Measurements from ENCODE around the gene RTF1. TPM values are rescaled to one million over a fixed set of nuclear protein-coding genes. Genes with fewer than 3 reads are reported as not detected.

The RTF1 gene
- total and polyA plus RNA-seq, 2 donors (not counting 3 experiments of a cell fraction or from before 2014, with no cell fraction given): 19.2 to 40.6 TPM

- Histone ChIP-seq H3K4me1 (ENCODE audit: control insufficient read depth, extremely low read depth, insufficient read depth, low read length) (peaks cover 6% of the 10 kb centered on the region), H4K20me1 (replicated peaks; ENCODE audit: control insufficient read depth, extremely low read depth, insufficient read depth, low read length) (no peaks in the 10 kb centered on the region), H3K36me3 (ENCODE audit: control insufficient read depth in 2 of 2, extremely low read depth in 1 of 2, insufficient read depth in 2 of 2, low read length in 2 of 2) (peaks cover 2 to 9% of the 10 kb centered on the region in 2 experiments), H3K27me3 (ENCODE audit: control insufficient read depth in 2 of 2, insufficient read depth in 2 of 2, low read length in 2 of 2) (no peaks in the 10 kb centered on the region), H3K79me2 (ENCODE audit: control insufficient read depth, insufficient read depth, low read length) (no peaks in the 10 kb centered on the region), H3K4me2 (ENCODE audit: insufficient read depth, low read length) (no peak overlapping the region), H3K4me3 (replicated peaks in 1 of 3; ENCODE audit: insufficient read depth in 1 of 3, low read depth in 1 of 3, low read length in 3 of 3) (no peak overlapping the region), H3K9me3 (replicated peaks; ENCODE audit: control insufficient read depth, insufficient read depth, low read length) (no peaks in the 10 kb centered on the region), H2AFZ (ENCODE audit: low read depth, low read length) (no peak overlapping the region), H3K9me1 (replicated peaks; ENCODE audit: control insufficient read depth, extremely low read depth, insufficient read depth, low read length) (no peaks in the 10 kb centered on the region), H3K27ac (ENCODE audit: insufficient read depth, low read depth, low read length) (no peak overlapping the region), H3K9ac (replicated peaks; ENCODE audit: extremely low read depth, insufficient read depth, low read length) (no peak overlapping the region)
- DNase-seq (ENCODE audit: low read depth, low spot score) (no peak), FAIRE-seq (no peak)
- dilution Hi-C loops (cut with MboI; ENCODE audit: extremely low pct_ligation_motif_present, low sequenced_read_pairs): no loop called here
- TF ChIP-seq GATA2 (IDR thresholded peaks at IDR 0.05; ENCODE audit: insufficient read depth, insufficient read length, low read depth, low read length) (no peak), MAX (IDR thresholded peaks at IDR 0.05; ENCODE audit: insufficient read depth, insufficient read length) (no peak), POLR2AphosphoS5 (IDR thresholded peaks at IDR 0.05; ENCODE audit: insufficient read depth, low read depth, low read length) (no peak), JUN (IDR thresholded peaks at IDR 0.05; ENCODE audit: borderline replicate concordance, insufficient read depth, insufficient read length, low read depth) (no peak), MYC (IDR thresholded peaks at IDR 0.05; ENCODE audit: low read depth, low read length) (no peak), POLR2A (IDR thresholded peaks at IDR 0.05; ENCODE audit: low read depth, low read length) (no peak), FOS (IDR thresholded peaks at IDR 0.05; ENCODE audit: borderline replicate concordance, insufficient read depth, low read length) (no peak), EZH2 (IDR thresholded peaks at IDR 0.05; ENCODE audit: borderline replicate concordance, low read depth, low read length, severe bottlenecking) (no peak), CTCF (IDR thresholded peaks at IDR 0.05; ENCODE audit: extremely low read depth in 1 of 2, insufficient read depth in 1 of 2, low read depth in 1 of 2, low read length in 2 of 2) (no peak)
- no TSS peak for BruUV-seq (replicated peaks)
- ChIA-PET CTCF (no interaction called here), POLR2A (no interaction called here)
- intact Hi-C loops (cut with micrococcal nuclease): no loop called here
Observed at GRCh38 chr15:41396111-41396510, 20.8 kb upstream of the RTF1 start.

All from endothelial cell of umbilical vein (primary cell).